Erythroblast (primary cell): ENCODE data around the gene GLI2.

Experiments used
- GATA1 ChIP-seq: IDR thresholded peaks from 2 replicates; pipeline ENCODE4 v1.6.1; 2011; ENCODE audit warnings: low read depth, mild to moderate bottlenecking, control low read depth, low read length, moderate library complexity
- POLR2A ChIP-seq: IDR thresholded peaks from 2 replicates; pipeline ENCODE4 v1.6.1; 2011; ENCODE audit warnings: mild to moderate bottlenecking, low read length

GRCh38 chr2:120769787-120770120 lies 34.1 kb downstream of the GLI2 start:
- no peak for TF ChIP-seq POLR2A
- TF ChIP-seq GATA1, result no peak
